PC-3 (cell line): Measurements from ENCODE around the gene NRIP2.

Experiments used
- CTCF ChIP-seq: fragments of 300-600 bp; sonication (generic); conservative IDR thresholded peaks from 2 replicates; pipeline ENCODE4 v1.5.1; 2017; ENCODE audit warnings: antibody characterized with exemption, low read depth, mild to moderate bottlenecking, low read length
- EZH2 ChIP-seq: fragments of 300-600 bp; sonication (generic); IDR thresholded peaks from one replicate; pipeline ENCODE4 v1.6.1; 2017; ENCODE audit warnings: antibody characterized with exemption, mild to moderate bottlenecking, low read length; ENCODE audit not compliant: unreplicated experiment
- EZH2phosphoT487 ChIP-seq: fragments of 300-600 bp; sonication (generic); IDR thresholded peaks from 2 replicates; pipeline ENCODE4 v1.6.1; 2018; ENCODE audit warnings: mild to moderate bottlenecking, antibody characterized with exemption, low read length, borderline replicate concordance

GRCh38 chr12:2834581-2835491 is at the start of gene NRIP2:
- TF ChIP-seq CTCF, result no peak
- TF ChIP-seq EZH2, result no peak
- no peak for TF ChIP-seq EZH2phosphoT487
